ENCODE data around the gene TMF1. TPM values are rescaled to one million over a fixed set of nuclear protein-coding genes. Genes with fewer than 3 reads are reported as not detected.

Gene TMF1
- total RNA-seq, 1 donor from 2014 or later = 30.1 TPM

- DNase-seq (ENCODE audit: low spot score, unreplicated experiment) = no peak
- H3K36me3 Mint-ChIP-seq (ENCODE audit: insufficient read depth) = peaks cover 26% of the 10 kb centered on the region
- no peak for TF ChIP-seq CTCF (IDR thresholded peaks at IDR 0.05; ENCODE audit: unreplicated experiment)
- no peak overlapping the region for H3K27ac Mint-ChIP-seq
- no peak overlapping the region for H3K4me3 Mint-ChIP-seq (ENCODE audit: low read depth)
- H3K27me3 Mint-ChIP-seq = no peaks in the 10 kb centered on the region
- H3K4me1 Mint-ChIP-seq (ENCODE audit: low read depth) = peaks cover 6% of the 10 kb centered on the region
- no peaks in the 10 kb centered on the region for H3K9me3 Mint-ChIP-seq (ENCODE audit: low read depth)
These were observed 7.5 kb downstream of the TMF1 start for GRCh38 chr3:69044608-69045007.

- no peak for TF ChIP-seq CTCF (IDR thresholded peaks at IDR 0.05; ENCODE audit: unreplicated experiment)
- Mint-ChIP-seq H3K36me3 (ENCODE audit: insufficient read depth) (peaks cover 23% of the 10 kb centered on the region), H3K9me3 (ENCODE audit: low read depth) (no peaks in the 10 kb centered on the region), H3K4me1 (ENCODE audit: low read depth) (no peaks in the 10 kb centered on the region), H3K27me3 (no peaks in the 10 kb centered on the region), H3K27ac (no peak overlapping the region), H3K4me3 (ENCODE audit: low read depth) (no peak overlapping the region)
- DNase-seq (ENCODE audit: low spot score, unreplicated experiment) = no peak
These were observed 18.7 kb downstream of the TMF1 start for GRCh38 chr3:69033470-69033869.

- no peaks in the 10 kb centered on the region for H3K27me3 Mint-ChIP-seq
- H3K27ac Mint-ChIP-seq = no peak overlapping the region
These were observed 19.4 kb downstream of the TMF1 start for GRCh38 chr3:69032737-69033136.

GRCh38 chr3:69032142-69032541 is 20.0 kb downstream of the TMF1 start:
- Mint-ChIP-seq H3K9me3 (ENCODE audit: low read depth) (no peaks in the 10 kb centered on the region), H3K27ac (no peak overlapping the region), H3K36me3 (ENCODE audit: insufficient read depth) (peaks cover 28% of the 10 kb centered on the region), H3K4me1 (ENCODE audit: low read depth) (no peaks in the 10 kb centered on the region), H3K27me3 (no peaks in the 10 kb centered on the region), H3K4me3 (ENCODE audit: low read depth) (no peak overlapping the region)
- no peak for DNase-seq (ENCODE audit: low spot score, unreplicated experiment)
- no peak for TF ChIP-seq CTCF (IDR thresholded peaks at IDR 0.05; ENCODE audit: unreplicated experiment)

More at GRCh38 chr3:69032737-69033136, 19.4 kb downstream of the TMF1 start:
- DNase-seq (ENCODE audit: low spot score, unreplicated experiment) = no peak
- Mint-ChIP-seq H3K4me1 (ENCODE audit: low read depth) (no peaks in the 10 kb centered on the region), H3K9me3 (ENCODE audit: low read depth) (no peaks in the 10 kb centered on the region), H3K36me3 (ENCODE audit: insufficient read depth) (peaks cover 27% of the 10 kb centered on the region), H3K4me3 (ENCODE audit: low read depth) (no peak overlapping the region)
- TF ChIP-seq CTCF (IDR thresholded peaks at IDR 0.05; ENCODE audit: unreplicated experiment) = no peak

GRCh38 chr3:69031635-69032034 is 20.5 kb downstream of the TMF1 start:
- TF ChIP-seq CTCF (IDR thresholded peaks at IDR 0.05; ENCODE audit: unreplicated experiment) = no peak
- no peaks in the 10 kb centered on the region for H3K9me3 Mint-ChIP-seq (ENCODE audit: low read depth)
- H3K4me1 Mint-ChIP-seq (ENCODE audit: low read depth) = no peaks in the 10 kb centered on the region
- no peaks in the 10 kb centered on the region for H3K27me3 Mint-ChIP-seq
- H3K4me3 Mint-ChIP-seq (ENCODE audit: low read depth) = no peak overlapping the region
- no peak overlapping the region for H3K27ac Mint-ChIP-seq
- DNase-seq (ENCODE audit: low spot score, unreplicated experiment) = no peak
- H3K36me3 Mint-ChIP-seq (ENCODE audit: insufficient read depth) = peaks cover 29% of the 10 kb centered on the region

Measured in progenitor cell of endocrine pancreas (in vitro differentiated cells).